ENCODE measurements around the gene NRG3.

Gene NRG3

GRCh38 chr10:82505009-82505408, 630.0 kb downstream of the NRG3 start:
- H3K4me1 ChIP-seq: no peaks in the 10 kb centered on the region

GRCh38 chr10:82506680-82507376, 631.8 kb downstream of the NRG3 start:
- H3K9ac ChIP-seq: no peak overlapping the region
- H2AFZ ChIP-seq: no peak overlapping the region
- no peaks in the 10 kb centered on the region for H3K9me3 ChIP-seq (ENCODE audit: control insufficient read depth, low read length)
- no peak for TF ChIP-seq CTCF (IDR thresholded peaks at IDR 0.05)
- no peak overlapping the region for H3K4me3 ChIP-seq (ENCODE audit: low read depth, low read length)
- H3K27me3 ChIP-seq (ENCODE audit: control insufficient read depth, insufficient read depth, low read length): no peaks in the 10 kb centered on the region
- H3K4me1 ChIP-seq: no peaks in the 10 kb centered on the region
- H3K36me3 ChIP-seq (ENCODE audit: control insufficient read depth, insufficient read depth, low read length): no peaks in the 10 kb centered on the region
- H3K27ac ChIP-seq: no peak overlapping the region
- H3K4me2 ChIP-seq (ENCODE audit: low read length): no peak overlapping the region
- no peaks in the 10 kb centered on the region for H3K79me2 ChIP-seq

More at GRCh38 chr10:82505009-82505408, 630.0 kb downstream of the NRG3 start:
- Histone ChIP-seq H2AFZ (no peak overlapping the region), H3K9me3 (ENCODE audit: control insufficient read depth, low read length) (no peaks in the 10 kb centered on the region), H3K79me2 (no peaks in the 10 kb centered on the region), H3K4me3 (ENCODE audit: low read depth, low read length) (no peak overlapping the region), H3K27me3 (ENCODE audit: control insufficient read depth, insufficient read depth, low read length) (no peaks in the 10 kb centered on the region), H3K36me3 (ENCODE audit: control insufficient read depth, insufficient read depth, low read length) (no peaks in the 10 kb centered on the region), H3K4me2 (ENCODE audit: low read length) (no peak overlapping the region), H3K9ac (no peak overlapping the region), H3K27ac (no peak overlapping the region)
- no peak for TF ChIP-seq CTCF (IDR thresholded peaks at IDR 0.05)

- Histone ChIP-seq H3K9me3 (ENCODE audit: control insufficient read depth, low read length) (no peaks in the 10 kb centered on the region), H3K36me3 (ENCODE audit: control insufficient read depth, insufficient read depth, low read length) (no peaks in the 10 kb centered on the region), H3K4me3 (ENCODE audit: low read depth, low read length) (no peak overlapping the region), H3K9ac (no peak overlapping the region), H3K27me3 (ENCODE audit: control insufficient read depth, insufficient read depth, low read length) (no peaks in the 10 kb centered on the region), H3K4me1 (no peaks in the 10 kb centered on the region), H3K4me2 (ENCODE audit: low read length) (no peak overlapping the region), H3K79me2 (no peaks in the 10 kb centered on the region), H3K27ac (no peak overlapping the region), H2AFZ (no peak overlapping the region)
- TF ChIP-seq CTCF (IDR thresholded peaks at IDR 0.05): no peak
Measured at GRCh38 chr10:82515256-82515655, 640.3 kb downstream of the NRG3 start.

GRCh38 chr10:82529062-82529461, 654.1 kb downstream of the NRG3 start:
- no peaks in the 10 kb centered on the region for H3K9me3 ChIP-seq (ENCODE audit: control insufficient read depth, low read length)
- H3K4me3 ChIP-seq (ENCODE audit: low read depth, low read length): no peak overlapping the region
- no peak for TF ChIP-seq CTCF (IDR thresholded peaks at IDR 0.05)
- H3K9ac ChIP-seq: no peak overlapping the region
- H3K27me3 ChIP-seq (ENCODE audit: control insufficient read depth, insufficient read depth, low read length): no peaks in the 10 kb centered on the region
- H3K27ac ChIP-seq: no peak overlapping the region
- no peak overlapping the region for H2AFZ ChIP-seq
- H3K4me2 ChIP-seq (ENCODE audit: low read length): no peak overlapping the region
- no peaks in the 10 kb centered on the region for H3K79me2 ChIP-seq
- no peaks in the 10 kb centered on the region for H3K36me3 ChIP-seq (ENCODE audit: control insufficient read depth, insufficient read depth, low read length)
- no peaks in the 10 kb centered on the region for H3K4me1 ChIP-seq

- Histone ChIP-seq H3K4me2 (ENCODE audit: low read length) (no peak overlapping the region), H3K27me3 (ENCODE audit: control insufficient read depth, insufficient read depth, low read length) (no peaks in the 10 kb centered on the region), H3K79me2 (no peaks in the 10 kb centered on the region), H3K4me1 (no peaks in the 10 kb centered on the region), H3K4me3 (ENCODE audit: low read depth, low read length) (no peak overlapping the region), H3K9me3 (ENCODE audit: control insufficient read depth, low read length) (no peaks in the 10 kb centered on the region), H3K27ac (no peak overlapping the region), H3K9ac (no peak overlapping the region), H2AFZ (no peak overlapping the region), H3K36me3 (ENCODE audit: control insufficient read depth, insufficient read depth, low read length) (no peaks in the 10 kb centered on the region)
- no peak for TF ChIP-seq CTCF (IDR thresholded peaks at IDR 0.05)
Measured at GRCh38 chr10:82535457-82535856, 660.5 kb downstream of the NRG3 start.

Data from parathyroid adenoma (tissue), 2 donors.